ENCODE data around the gene HSD3B1.
"Not testable (repeated sequence)": the region's sequence is repeated elsewhere in the genome, so short reads cannot be mapped to it uniquely, and the experiment has no call there.

The HSD3B1 gene

GRCh38 chr1:119516247-119516646 lies 9.2 kb downstream of the HSD3B1 start:
- no peaks in the 10 kb centered on the region for H3K9me3 ChIP-seq (ENCODE audit: low read length)
- H3K36me3 ChIP-seq (ENCODE audit: insufficient read depth, low read length), result no peaks in the 10 kb centered on the region
- H3K4me1 ChIP-seq (ENCODE audit: insufficient read depth, low read length), result peaks cover 3% of the 10 kb centered on the region
- H3K4me3 ChIP-seq (ENCODE audit: low read length), result no peak overlapping the region
- no peak overlapping the region for H2AFZ ChIP-seq (ENCODE audit: low read depth, low read length)
- no peaks in the 10 kb centered on the region for H3K27me3 ChIP-seq (ENCODE audit: insufficient read depth, low read length)

DNA sequence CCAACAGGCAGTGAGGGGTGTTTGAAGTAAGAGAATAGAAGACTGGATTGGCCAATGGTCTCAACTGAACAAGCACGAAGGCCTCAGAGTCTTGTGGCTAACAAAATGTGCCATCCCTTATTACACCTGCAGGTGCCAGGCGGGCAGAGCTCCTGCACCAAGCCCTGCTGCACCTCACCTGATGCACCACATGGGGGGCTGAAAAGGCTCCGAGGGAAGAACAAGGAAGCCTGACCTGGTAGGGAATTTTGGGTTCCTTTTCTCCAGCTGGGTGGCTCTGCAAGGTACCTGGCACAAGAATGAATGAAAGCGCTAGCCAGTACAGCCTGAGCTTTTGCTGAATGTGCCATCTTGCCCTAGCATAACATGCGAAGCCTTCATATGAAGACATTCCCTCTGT lies 9.7 kb downstream of the HSD3B1 start:
- peaks cover 3% of the 10 kb centered on the region for H3K4me1 ChIP-seq (ENCODE audit: insufficient read depth, low read length)

DNA sequence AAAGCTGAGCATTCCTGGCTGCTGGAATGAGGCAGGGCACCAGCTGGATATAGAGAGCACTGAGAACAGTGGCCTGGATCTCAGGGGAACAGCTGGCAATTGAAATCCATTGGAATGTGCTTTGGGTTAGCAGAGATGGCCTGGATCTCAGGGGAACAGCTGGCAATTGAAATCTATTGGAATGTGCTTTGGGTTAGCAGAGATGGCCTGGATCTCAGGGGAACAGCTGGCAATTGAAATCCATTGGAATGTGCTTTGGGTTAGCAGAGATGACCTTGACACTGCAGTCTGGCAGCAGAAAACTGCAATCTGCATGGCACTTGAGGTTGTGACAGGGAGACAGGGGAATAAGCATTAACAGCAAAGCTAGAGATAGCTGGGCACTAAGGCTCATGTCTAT lies 10.7 kb downstream of the HSD3B1 start:
- H2AFZ ChIP-seq (ENCODE audit: low read depth, low read length); H3K9me3 ChIP-seq (ENCODE audit: low read length); H3K4me3 ChIP-seq (ENCODE audit: low read length); H3K36me3 ChIP-seq (ENCODE audit: insufficient read depth, low read length); H3K27me3 ChIP-seq (ENCODE audit: insufficient read depth, low read length); H3K4me1 ChIP-seq (ENCODE audit: insufficient read depth, low read length): not testable (repeated sequence)

More for the DNA sequence above, 9.7 kb downstream of the HSD3B1 start:
- Histone ChIP-seq H3K9me3 (ENCODE audit: low read length) (no peaks in the 10 kb centered on the region), H3K36me3 (ENCODE audit: insufficient read depth, low read length) (no peaks in the 10 kb centered on the region), H3K4me3 (ENCODE audit: low read length) (no peak overlapping the region), H2AFZ (ENCODE audit: low read depth, low read length) (no peak overlapping the region), H3K27me3 (ENCODE audit: insufficient read depth, low read length) (no peaks in the 10 kb centered on the region)

DNA sequence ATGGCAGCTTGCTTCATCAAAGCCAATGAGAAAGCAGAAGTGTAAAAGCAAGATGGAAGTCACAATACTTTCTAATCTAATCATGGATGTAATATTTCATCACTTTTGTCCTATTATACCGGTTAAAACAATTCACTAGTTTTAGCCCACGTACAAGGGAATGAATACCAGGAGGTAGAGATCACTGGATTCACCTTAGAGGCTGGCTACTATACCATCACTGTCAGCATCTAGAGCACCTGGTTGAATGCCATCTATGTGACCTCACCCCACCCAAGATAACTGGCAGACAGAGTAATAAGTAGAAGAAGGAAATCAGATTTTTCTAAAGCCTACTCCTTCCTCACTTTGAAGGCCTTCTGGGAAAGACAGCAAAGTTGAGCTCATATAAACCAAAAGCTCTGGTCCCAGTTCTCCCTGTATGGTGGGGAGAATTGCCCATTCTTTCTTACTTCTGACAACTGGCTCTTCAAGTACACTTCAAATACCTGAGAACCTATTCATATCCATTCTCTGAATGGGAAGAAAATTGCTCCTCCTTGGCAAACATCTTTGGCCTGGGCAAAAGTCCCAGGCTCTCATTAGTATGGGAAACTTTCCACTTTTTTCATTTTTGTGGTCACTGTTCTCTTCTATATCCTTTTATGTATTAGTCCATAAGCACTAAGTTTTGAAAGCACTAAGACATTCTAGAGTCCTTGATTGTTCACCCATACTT lies 24.8 kb downstream of the HSD3B1 start:
- H3K9me3 ChIP-seq (ENCODE audit: low read length), result no peaks in the 10 kb centered on the region
- H2AFZ ChIP-seq (ENCODE audit: low read depth, low read length), result no peak overlapping the region
- no peak overlapping the region for H3K4me3 ChIP-seq (ENCODE audit: low read length)
- H3K4me1 ChIP-seq (ENCODE audit: insufficient read depth, low read length), result no peaks in the 10 kb centered on the region
- H3K27me3 ChIP-seq (ENCODE audit: insufficient read depth, low read length), result no peaks in the 10 kb centered on the region
- no peaks in the 10 kb centered on the region for H3K36me3 ChIP-seq (ENCODE audit: insufficient read depth, low read length)

- Histone ChIP-seq H3K36me3 (ENCODE audit: insufficient read depth, low read length) (no peaks in the 10 kb centered on the region), H3K4me1 (ENCODE audit: insufficient read depth, low read length) (no peaks in the 10 kb centered on the region), H3K4me3 (ENCODE audit: low read length) (no peak overlapping the region), H3K9me3 (ENCODE audit: low read length) (no peaks in the 10 kb centered on the region), H3K27me3 (ENCODE audit: insufficient read depth, low read length) (no peaks in the 10 kb centered on the region), H2AFZ (ENCODE audit: low read depth, low read length) (no peak overlapping the region)
These were observed 25.4 kb downstream of the HSD3B1 start for GRCh38 chr1:119532324-119532910.

DNA sequence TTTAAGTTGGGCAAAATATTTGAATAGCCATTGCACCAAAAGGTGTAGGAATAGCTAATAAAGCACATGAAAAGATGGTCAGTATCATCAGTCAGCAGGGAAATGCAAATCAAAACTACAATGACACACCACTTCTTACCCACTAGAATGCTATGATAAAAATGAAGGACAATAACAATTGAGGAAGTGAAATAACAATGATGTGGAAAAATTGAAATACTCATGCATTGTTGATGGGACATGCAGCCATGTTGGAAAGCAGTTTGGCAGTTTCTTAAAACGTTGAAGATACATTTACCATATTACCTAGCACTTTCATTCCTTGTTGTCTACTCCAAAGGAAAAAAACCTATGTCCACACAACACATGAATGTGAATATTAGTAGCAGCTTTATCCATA lies 28.4 kb downstream of the HSD3B1 start:
- H3K36me3 ChIP-seq (ENCODE audit: insufficient read depth, low read length), result no peaks in the 10 kb centered on the region
- no peaks in the 10 kb centered on the region for H3K9me3 ChIP-seq (ENCODE audit: low read length)
- H3K4me1 ChIP-seq (ENCODE audit: insufficient read depth, low read length), result no peaks in the 10 kb centered on the region
- no peaks in the 10 kb centered on the region for H3K27me3 ChIP-seq (ENCODE audit: insufficient read depth, low read length)
- H2AFZ ChIP-seq (ENCODE audit: low read depth, low read length), result no peak overlapping the region
- no peak overlapping the region for H3K4me3 ChIP-seq (ENCODE audit: low read length)

- Histone ChIP-seq H3K27me3 (ENCODE audit: insufficient read depth, low read length) (no peaks in the 10 kb centered on the region), H3K4me3 (ENCODE audit: low read length) (no peak overlapping the region), H3K9me3 (ENCODE audit: low read length) (no peaks in the 10 kb centered on the region)
These were observed 31.0 kb downstream of the HSD3B1 start for GRCh38 chr1:119537966-119538365.

GRCh38 chr1:119539636-119540035 lies 32.6 kb downstream of the HSD3B1 start:
- no peaks in the 10 kb centered on the region for H3K4me1 ChIP-seq (ENCODE audit: insufficient read depth, low read length)
- H3K36me3 ChIP-seq (ENCODE audit: insufficient read depth, low read length), result no peaks in the 10 kb centered on the region
- no peaks in the 10 kb centered on the region for H3K27me3 ChIP-seq (ENCODE audit: insufficient read depth, low read length)
- no peak overlapping the region for H2AFZ ChIP-seq (ENCODE audit: low read depth, low read length)
- H3K9me3 ChIP-seq (ENCODE audit: low read length), result no peaks in the 10 kb centered on the region
- H3K4me3 ChIP-seq (ENCODE audit: low read length), result no peak overlapping the region

More at GRCh38 chr1:119537966-119538365, 31.0 kb downstream of the HSD3B1 start:
- H3K4me1 ChIP-seq (ENCODE audit: insufficient read depth, low read length), result no peaks in the 10 kb centered on the region
- H3K36me3 ChIP-seq (ENCODE audit: insufficient read depth, low read length), result no peaks in the 10 kb centered on the region
- no peak overlapping the region for H2AFZ ChIP-seq (ENCODE audit: low read depth, low read length)

DNA sequence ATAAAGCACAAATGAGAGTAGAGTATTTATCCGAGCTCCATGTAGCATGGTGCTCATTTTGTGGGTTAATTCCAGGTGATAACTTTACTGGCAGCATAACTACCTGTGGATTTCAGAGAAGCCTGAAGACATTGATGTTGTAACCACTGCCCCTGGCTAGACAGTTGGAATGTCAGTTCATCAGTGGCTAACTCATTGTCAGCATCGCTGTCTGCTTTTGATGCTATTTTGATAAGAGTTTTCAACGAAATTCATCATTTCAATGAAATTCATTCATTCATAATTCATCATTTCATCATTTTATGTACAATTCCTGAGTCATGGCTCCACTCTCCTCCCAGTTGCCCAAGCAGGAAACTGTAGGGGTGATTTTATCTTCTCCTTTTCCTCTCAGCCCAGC lies 34.4 kb downstream of the HSD3B1 start:
- no peaks in the 10 kb centered on the region for H3K4me1 ChIP-seq (ENCODE audit: insufficient read depth, low read length)
- no peaks in the 10 kb centered on the region for H3K27me3 ChIP-seq (ENCODE audit: insufficient read depth, low read length)
- H3K36me3 ChIP-seq (ENCODE audit: insufficient read depth, low read length), result no peaks in the 10 kb centered on the region
- H2AFZ ChIP-seq (ENCODE audit: low read depth, low read length), result no peak overlapping the region
- no peak overlapping the region for H3K4me3 ChIP-seq (ENCODE audit: low read length)
- H3K9me3 ChIP-seq (ENCODE audit: low read length), result no peaks in the 10 kb centered on the region

GRCh38 chr1:119542492-119542946 lies 35.5 kb downstream of the HSD3B1 start:
- H3K27me3 ChIP-seq (ENCODE audit: insufficient read depth, low read length), result no peaks in the 10 kb centered on the region

GRCh38 chr1:119544165-119544762 lies 37.3 kb downstream of the HSD3B1 start:
- no peaks in the 10 kb centered on the region for H3K4me1 ChIP-seq (ENCODE audit: insufficient read depth, low read length)
- no peak overlapping the region for H3K4me3 ChIP-seq (ENCODE audit: low read length)
- no peaks in the 10 kb centered on the region for H3K9me3 ChIP-seq (ENCODE audit: low read length)
- no peaks in the 10 kb centered on the region for H3K27me3 ChIP-seq (ENCODE audit: insufficient read depth, low read length)
- H2AFZ ChIP-seq (ENCODE audit: low read depth, low read length), result no peak overlapping the region
- H3K36me3 ChIP-seq (ENCODE audit: insufficient read depth, low read length), result no peaks in the 10 kb centered on the region

More at GRCh38 chr1:119542492-119542946, 35.5 kb downstream of the HSD3B1 start:
- no peak overlapping the region for H3K4me3 ChIP-seq (ENCODE audit: low read length)
- no peak overlapping the region for H2AFZ ChIP-seq (ENCODE audit: low read depth, low read length)
- no peaks in the 10 kb centered on the region for H3K4me1 ChIP-seq (ENCODE audit: insufficient read depth, low read length)
- H3K9me3 ChIP-seq (ENCODE audit: low read length), result no peaks in the 10 kb centered on the region
- no peaks in the 10 kb centered on the region for H3K36me3 ChIP-seq (ENCODE audit: insufficient read depth, low read length)

DNA sequence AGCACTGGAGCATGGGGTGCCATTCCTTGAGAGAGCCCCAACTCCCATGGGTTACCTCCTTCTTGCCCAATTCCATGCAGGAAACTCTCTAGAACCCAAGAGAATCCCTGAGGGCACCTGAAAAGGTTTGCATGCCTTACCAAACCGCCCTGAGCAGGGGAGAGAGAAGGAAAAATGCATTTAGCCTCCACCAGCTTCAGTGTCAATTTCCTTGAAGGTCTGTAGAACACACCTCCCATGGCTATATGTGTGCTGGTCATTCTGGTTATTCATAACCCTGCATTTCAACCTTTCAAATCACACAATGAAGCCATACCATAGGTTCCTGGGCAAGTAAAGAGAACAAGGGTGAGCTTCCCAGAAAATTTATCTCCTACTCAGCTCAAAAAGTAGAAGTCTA lies 39.6 kb downstream of the HSD3B1 start:
- no peak overlapping the region for H2AFZ ChIP-seq (ENCODE audit: low read depth, low read length)
- H3K4me3 ChIP-seq (ENCODE audit: low read length), result no peak overlapping the region
- H3K27me3 ChIP-seq (ENCODE audit: insufficient read depth, low read length), result no peaks in the 10 kb centered on the region
- H3K4me1 ChIP-seq (ENCODE audit: insufficient read depth, low read length), result no peaks in the 10 kb centered on the region
- H3K36me3 ChIP-seq (ENCODE audit: insufficient read depth, low read length), result no peaks in the 10 kb centered on the region
- no peaks in the 10 kb centered on the region for H3K9me3 ChIP-seq (ENCODE audit: low read length)

- no peaks in the 10 kb centered on the region for H3K4me1 ChIP-seq (ENCODE audit: insufficient read depth, low read length)
- no peak overlapping the region for H2AFZ ChIP-seq (ENCODE audit: low read depth, low read length)
- H3K4me3 ChIP-seq (ENCODE audit: low read length), result no peak overlapping the region
- H3K36me3 ChIP-seq (ENCODE audit: insufficient read depth, low read length), result no peaks in the 10 kb centered on the region
- no peaks in the 10 kb centered on the region for H3K27me3 ChIP-seq (ENCODE audit: insufficient read depth, low read length)
- no peaks in the 10 kb centered on the region for H3K9me3 ChIP-seq (ENCODE audit: low read length)
These were observed 40.3 kb downstream of the HSD3B1 start for GRCh38 chr1:119547306-119547705.
